ENCODE measurements around the gene PCDHGA10.
"Not testable (repeated sequence)": the region's sequence is repeated elsewhere in the genome, so short reads cannot be mapped to it uniquely, and the experiment has no call there.

The PCDHGA10 gene

DNA sequence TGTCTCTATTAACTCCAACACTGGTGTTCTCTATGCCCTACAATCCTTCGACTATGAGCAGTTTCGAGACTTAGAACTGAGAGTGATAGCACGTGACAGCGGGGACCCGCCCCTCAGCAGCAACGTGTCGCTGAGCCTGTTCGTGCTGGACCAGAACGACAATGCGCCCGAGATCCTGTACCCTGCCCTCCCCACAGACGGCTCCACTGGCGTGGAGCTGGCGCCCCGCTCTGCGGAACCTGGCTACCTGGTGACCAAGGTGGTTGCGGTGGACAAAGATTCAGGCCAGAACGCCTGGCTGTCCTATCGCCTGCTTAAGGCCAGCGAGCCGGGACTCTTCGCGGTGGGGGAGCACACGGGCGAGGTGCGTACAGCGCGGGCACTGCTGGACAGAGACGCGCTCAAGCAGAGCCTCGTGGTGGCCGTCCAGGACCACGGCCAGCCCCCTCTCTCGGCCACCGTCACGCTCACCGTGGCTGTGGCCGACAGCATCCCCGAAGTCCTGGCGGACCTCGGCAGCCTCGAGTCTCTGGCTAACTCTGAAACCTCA, 10.0 kb downstream of the PCDHGA10 start:
- DNase-seq: no peak

DNA sequence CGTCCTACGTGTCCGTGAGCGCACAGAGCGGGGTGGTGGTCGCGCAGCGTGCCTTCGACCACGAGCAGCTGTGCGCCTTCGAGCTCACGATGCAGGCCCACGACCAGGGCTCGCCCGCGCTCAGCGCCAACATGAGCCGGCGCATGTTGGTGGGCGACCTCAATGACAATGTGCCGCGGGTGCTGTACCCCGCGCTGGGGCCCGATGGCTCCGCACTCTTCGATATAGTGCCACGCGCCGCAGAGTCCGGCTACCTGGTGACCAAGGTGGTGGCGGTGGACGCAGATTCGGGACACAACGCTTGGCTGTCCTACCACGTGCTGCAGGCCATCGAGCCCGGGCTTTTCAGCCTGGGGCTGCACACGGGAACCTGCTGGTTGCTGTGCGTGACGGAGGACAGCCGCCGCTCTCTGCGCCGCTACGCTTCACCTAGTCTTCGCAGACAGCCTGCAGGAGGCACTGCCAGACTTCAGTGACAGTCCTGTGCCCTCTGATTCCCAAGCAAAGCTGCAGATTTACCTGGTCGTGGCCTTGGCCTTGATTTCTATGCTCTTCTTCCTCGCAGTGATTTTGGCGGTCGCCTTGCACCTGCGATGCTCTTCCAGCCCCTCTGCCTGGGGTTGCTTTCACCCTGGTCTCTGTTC, 15.1 kb downstream of the PCDHGA10 start:
- DNase-seq: no peak

- peak; percentile 27 to 42 for DNase-seq
Observed at GRCh38 chr5:141430332-141431113, 17.7 kb downstream of the PCDHGA10 start, which contains the start of gene PCDHGA12. TSS of gene PCDHGA12 (plus strand) at chr5:141430507. CDS start at chr5:141430760, 253 bp downstream.

- no peak for DNase-seq
Observed at GRCh38 chr5:141431286-141431685, 18.5 kb downstream of the PCDHGA10 start.

DNA sequence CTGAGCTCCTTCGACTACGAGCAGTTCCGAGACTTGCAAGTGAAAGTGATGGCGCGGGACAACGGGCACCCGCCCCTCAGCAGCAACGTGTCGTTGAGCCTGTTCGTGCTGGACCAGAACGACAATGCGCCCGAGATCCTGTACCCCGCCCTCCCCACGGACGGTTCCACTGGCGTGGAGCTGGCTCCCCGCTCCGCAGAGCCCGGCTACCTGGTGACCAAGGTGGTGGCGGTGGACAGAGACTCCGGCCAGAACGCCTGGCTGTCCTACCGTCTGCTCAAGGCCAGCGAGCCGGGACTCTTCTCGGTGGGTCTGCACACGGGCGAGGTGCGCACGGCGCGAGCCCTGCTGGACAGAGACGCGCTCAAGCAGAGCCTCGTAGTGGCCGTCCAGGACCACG, 19.5 kb downstream of the PCDHGA10 start:
- not testable (repeated sequence) for DNase-seq

DNA sequence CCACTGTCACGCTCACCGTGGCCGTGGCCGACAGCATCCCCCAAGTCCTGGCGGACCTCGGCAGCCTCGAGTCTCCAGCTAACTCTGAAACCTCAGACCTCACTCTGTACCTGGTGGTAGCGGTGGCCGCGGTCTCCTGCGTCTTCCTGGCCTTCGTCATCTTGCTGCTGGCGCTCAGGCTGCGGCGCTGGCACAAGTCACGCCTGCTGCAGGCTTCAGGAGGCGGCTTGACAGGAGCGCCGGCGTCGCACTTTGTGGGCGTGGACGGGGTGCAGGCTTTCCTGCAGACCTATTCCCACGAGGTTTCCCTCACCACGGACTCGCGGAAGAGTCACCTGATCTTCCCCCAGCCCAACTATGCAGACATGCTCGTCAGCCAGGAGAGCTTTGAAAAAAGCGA, 19.9 kb downstream of the PCDHGA10 start:
- DNase-seq: not testable (repeated sequence)

DNA sequence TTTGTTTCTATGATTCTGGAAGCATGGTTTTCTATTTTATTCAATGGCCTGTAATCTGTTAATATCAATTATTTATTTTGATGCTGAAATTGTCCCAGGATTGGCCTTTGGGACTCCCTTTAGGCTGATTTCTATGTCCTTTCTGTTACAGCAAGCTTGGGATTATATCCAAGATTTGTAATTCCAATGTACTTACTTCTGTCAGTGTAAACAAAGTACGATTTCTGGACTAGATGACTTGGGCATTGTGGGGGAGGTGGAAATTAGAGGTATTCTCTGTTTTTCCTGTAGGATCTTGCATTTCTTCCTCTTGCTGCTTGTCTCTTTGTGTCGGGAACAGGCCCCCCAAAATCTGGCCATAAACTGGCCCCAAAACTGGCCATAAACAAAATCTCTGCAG, 21.2 kb downstream of the PCDHGA10 start:
- no peak for DNase-seq

GRCh38 chr5:141437221-141437620, 24.4 kb downstream of the PCDHGA10 start:
- no peak for DNase-seq

DNA sequence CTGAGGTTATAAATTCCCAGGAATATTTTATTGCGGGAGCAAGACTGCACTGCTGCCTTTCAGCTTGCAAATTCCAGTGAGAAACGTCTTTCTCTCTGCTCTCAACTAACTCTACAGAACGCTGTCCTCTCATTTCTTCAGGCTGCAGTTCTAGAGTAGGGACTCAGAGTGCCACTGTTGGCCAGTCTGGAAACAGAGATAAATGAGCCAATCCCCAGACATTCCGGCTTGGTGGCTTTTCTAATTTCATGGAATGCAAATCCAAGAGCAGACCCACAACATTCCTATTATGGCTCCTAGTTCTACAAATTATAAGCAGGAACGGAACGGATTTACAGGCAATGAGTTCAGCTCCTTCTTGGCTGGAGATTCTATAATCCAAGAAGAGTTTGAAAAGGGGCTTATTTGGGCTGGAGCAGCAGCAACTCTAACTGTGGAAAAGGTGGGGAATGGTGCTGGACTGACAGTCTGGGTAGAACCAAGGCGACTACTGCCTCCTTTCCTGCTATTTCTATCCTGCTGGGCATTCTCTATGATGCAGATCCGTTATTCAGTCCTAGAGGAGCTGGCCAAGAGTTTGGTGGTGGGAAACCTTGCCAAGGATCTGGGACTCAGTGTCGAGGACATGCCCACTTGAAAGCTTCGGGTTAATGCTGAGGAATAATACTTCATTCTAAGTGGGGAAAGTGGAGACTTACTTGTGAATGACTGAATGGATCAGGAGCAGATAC, 26.8 kb downstream of the PCDHGA10 start:
- DNase-seq: no peak

DNA sequence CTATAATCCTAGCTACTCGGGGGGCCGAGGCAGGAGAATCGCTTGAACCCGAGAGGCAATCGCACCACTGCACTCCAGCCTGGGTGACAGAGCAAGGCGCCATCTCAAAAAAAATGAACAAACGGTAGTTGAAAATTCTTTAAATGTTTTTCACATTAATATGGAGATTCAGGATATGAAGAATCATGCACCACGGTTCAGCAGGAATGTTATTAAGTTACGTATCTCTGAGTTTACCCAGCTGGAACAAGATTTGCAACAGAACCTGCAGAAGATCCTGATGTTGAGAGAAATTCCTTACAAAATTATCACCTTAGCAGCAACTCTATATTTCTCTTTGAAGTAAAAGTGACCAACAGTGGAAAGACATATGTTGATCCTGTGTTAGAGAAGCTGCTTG, 27.6 kb downstream of the PCDHGA10 start:
- DNase-seq: no peak

- DNase-seq: no peak
Observed at GRCh38 chr5:141441571-141442170, 28.9 kb downstream of the PCDHGA10 start.

DNA sequence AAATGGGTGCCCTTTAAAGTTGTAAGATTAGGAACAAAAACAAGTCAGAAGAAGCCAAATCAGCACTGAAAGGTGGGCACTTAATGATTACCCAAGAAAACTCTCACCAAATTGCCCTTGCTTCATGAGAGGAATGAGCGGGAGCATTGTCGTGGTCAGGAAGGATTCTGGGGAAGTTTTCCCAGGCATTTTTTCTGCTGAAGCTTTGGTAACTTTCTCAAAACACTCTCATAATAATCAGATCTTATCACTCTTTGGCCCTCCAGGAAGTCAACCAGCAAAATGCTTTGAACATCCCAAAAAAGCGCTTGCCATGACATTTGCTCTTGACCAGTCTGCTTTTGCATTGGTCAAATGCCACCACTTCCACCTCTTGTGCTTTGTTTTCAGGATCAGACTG, 52.6 kb downstream of the PCDHGA10 start:
- no peak for DNase-seq

Data from CD4-positive, alpha-beta T cell treated with Interleukin-4 for 1 hour (primary cell).